Inflammatory macrophage treated with lipopolysaccharide for 4 hours (primary cell): ENCODE measurements around the gene HAUS5.
"Not testable (repeated sequence)": the region's sequence is repeated elsewhere in the genome, so short reads cannot be mapped to it uniquely, and the experiment has no call there.

Experiments used
- DNase-seq: peaks from one replicate; pipeline ENCODE4 v3.0.0-alpha.2; 2020

HAUS5 gene

DNA sequence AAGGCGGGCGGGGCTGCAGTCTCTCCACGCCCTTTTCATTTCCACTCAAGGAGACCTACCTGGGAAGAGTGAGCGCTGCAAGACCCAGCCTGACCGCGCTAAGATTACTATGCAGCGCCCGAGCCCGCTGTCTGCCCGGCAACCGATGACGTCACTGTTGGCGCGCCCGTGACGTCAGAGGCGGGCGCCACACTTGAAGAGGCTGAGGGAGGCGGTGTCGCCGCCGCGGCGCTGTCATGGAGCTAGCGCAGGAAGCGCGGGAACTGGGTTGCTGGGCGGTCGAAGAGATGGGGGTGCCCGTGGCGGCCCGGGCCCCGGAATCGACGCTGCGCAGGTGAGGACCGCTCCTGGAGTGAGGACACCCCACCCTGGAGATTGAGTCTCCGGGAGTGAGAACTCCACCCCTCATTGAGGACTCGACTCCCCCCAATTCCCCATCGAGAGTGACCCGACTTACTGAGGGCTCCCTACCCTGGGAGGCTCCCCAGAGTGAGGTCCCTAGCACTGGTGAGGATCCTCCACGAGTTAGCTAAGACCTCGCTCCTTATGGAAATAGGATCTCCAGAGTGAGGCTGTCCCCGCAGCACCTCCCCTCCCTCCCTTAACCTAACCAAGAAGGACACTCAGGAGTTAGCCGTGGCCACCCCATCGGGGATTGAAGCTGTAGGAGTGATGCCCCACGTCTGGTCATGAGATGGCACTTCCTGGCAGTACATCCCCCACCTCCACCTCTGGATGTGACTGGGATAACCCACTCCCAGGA lies at the start of gene HAUS5:
Gene HAUS5, plus strand, starts transcription at position 177 of the 763 bp plus-strand sequence. Its CDS starts 60 bp downstream, at position 237.
- peak; percentile 91 for DNase-seq

DNA sequence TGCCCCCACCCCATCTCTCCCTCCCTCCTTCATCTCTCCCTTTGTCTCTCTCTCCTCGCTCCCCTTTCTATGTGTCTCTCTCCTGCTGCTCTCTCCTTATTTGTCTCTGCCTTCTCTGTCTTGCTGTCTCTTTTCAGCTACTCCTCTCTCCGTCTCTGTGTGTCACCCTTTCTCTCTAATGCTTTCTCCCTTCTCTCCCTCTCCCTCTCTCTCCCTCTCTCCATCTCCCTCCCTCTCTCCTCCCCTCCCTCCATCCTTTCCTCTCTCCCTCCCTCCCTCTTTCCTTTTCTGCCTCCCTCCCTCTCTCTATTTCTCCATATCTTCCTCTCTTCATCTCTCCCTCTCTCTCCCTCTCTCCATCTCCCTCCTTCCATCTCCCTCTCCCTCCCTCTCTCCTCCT lies 49.8 kb upstream of the HAUS5 start:
- no peak for DNase-seq

GRCh38 chr19:35563207-35563829 lies 49.2 kb upstream of the HAUS5 start, which contains the start of gene ATP4A:
Gene ATP4A (minus strand): TSS chr19:35563658. CDS start chr19:35563629, 29 bp downstream.
- no peak for DNase-seq

DNA sequence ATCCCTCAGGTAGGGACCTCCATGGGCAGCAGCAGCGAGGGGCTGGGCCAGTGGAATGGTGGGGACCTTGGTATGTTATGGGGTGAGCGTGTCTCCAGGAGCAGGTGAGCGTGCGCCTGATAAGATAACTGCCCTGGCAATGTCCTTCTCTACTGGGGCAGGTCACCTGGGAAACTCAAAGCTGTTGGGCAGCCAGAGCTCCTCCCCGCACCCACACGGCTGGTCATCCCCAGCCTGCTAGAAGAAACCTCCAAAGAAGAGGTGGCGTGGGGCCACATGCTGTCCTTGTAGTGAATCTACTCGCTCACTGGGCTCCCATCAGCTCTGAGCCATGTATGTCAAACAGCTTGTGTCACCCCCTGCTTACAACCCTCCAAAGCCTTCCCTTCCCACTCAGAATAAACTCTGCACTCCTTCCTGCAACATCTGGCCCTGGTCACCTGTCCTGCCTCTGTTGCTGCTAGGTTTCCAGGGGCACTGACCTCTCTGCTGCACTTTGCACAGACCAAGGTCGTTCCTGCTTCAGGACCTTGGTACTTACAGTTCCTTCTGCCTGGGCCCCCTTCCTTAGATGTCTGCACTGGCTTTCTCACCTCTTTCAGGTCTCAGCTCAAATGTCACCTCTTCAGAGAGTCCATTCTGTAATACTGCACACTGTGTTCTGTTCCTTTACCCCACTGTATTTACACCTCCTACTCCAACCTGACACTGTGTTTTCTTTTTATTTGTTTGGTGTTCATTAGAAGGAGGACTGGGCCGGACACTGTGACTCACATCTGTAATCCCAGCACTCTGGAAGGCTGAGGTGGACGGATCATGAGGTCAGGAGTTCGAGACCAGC lies 47.3 kb upstream of the HAUS5 start:
- no peak for DNase-seq

- no peak for DNase-seq
Measured at GRCh38 chr19:35566738-35567137, 45.8 kb upstream of the HAUS5 start.

DNA sequence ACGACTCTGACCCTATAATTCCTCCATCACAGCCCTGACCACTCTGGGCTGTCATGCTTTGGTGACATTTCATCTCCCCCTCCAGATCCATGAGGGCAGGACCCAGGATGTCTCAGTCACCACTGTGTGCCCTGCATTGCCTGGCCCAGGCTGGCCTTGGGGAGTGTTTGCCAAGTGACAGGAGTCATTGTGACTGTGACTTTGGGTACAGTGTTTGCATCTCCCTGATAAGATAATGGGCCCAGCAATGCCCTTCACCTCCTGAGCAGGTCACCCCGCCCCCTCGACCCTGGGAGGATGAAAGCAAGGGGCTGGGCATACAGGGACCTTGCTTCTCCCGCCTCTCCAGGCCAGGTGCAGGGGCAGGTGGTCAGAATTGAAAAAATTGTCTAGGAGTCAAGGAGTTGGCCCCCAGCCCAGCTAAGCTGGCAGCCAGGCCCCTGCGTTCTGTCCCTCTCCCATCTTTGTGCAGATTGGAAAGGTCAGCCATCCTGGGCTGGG lies 43.2 kb upstream of the HAUS5 start:
- DNase-seq = no peak

- DNase-seq = no peak
Measured at GRCh38 chr19:35571406-35571965, 41.0 kb upstream of the HAUS5 start.

- no peak for DNase-seq
Measured at GRCh38 chr19:35577918-35578317, 34.6 kb upstream of the HAUS5 start.

- DNase-seq = no peak
Measured at GRCh38 chr19:35578707-35579106, 33.8 kb upstream of the HAUS5 start.

- no peak for DNase-seq
Measured at GRCh38 chr19:35582760-35583159, 29.8 kb upstream of the HAUS5 start.

- no peak for DNase-seq
Measured at GRCh38 chr19:35585848-35586247, 26.7 kb upstream of the HAUS5 start, which contains the start of gene PMIS2. Gene PMIS2 (plus strand): TSS chr19:35586173. CDS start chr19:35586260, 87 bp downstream.

DNA sequence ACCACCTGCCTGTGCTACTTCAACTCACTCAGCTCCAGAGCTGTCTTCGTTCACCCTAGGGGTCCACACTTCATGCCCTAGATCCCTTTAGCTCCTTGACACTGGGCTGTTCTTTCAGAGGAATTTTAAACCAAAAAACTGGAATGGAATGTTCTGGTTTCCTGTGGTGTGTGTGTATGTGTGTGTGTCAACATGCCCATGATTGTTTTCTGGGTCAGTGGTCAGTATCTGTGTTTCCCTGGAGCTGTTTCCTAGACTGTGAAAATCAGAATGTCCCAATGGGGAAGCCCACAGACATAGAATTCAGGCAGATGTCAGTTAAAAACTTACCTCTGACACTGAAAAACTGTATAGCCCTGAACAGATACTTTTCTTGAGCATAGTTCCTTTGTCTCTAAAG lies 25.2 kb upstream of the HAUS5 start:
- no peak for DNase-seq

DNA sequence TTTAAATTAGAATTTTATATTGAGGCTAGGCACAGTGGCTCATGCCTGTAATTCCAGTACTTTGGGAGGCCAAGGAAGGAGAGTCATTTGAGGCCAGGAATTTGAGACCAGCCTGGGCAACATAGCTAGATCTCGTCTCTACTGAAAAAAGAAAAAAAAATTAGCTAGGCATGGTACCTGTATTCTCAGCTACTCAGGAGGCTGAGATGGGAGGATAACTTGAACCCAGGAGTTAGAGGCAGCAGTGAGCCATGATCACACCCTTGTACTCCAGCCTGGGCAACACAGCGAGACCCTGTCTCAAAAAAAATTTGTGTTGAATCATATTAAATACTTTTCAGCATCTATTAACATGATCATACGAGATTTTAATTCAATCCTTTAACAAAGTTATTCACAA lies 21.7 kb upstream of the HAUS5 start:
- no peak for DNase-seq

GRCh38 chr19:35592226-35592625 lies 20.3 kb upstream of the HAUS5 start:
- DNase-seq = peak; percentile 26

GRCh38 chr19:35595026-35595425 lies 17.5 kb upstream of the HAUS5 start:
- not testable (repeated sequence) for DNase-seq

DNA sequence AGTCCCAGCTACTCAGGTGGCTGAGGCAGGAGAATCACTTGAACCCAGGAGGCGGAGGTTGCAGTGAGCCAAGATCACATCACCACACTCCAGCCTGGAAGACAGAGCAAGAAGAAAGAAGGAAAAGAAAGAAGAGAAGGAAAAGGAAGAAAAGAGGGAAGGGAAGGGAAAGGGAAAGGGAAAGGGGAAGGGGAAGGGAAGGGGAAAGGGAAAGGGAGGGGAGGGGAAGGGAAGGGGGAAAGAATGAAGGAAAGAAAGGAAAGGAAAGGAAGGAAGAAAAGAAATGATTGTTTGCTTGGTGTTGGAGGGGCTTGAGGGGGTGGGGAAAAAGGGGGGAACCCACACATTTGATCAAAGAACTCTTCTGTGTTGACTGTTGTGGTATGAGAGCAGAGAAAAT lies 16.6 kb upstream of the HAUS5 start:
- DNase-seq = no peak

- peak; percentile 26 for DNase-seq
Measured at GRCh38 chr19:35596366-35596999, 16.1 kb upstream of the HAUS5 start.

DNA sequence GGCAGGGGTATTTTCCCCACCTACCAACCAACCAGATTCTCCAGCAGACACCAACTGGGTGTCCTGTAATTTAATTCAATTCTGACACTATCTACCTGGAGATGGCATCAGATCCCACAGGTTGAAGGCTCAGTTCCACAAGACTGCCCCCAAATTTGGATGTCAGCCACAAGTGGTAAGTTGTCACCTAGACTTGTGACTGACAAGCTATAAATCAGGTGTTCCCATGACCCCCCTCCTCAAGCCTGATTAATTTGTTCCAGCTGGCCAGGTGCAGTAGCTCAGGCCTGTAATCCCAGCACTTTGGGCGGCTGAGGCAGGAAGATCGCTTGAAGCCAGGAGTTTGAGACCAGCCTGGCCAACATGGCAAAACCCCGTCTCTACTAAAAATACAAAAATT lies 10.6 kb upstream of the HAUS5 start:
- no peak for DNase-seq

GRCh38 chr19:35604436-35604835 lies 8.1 kb upstream of the HAUS5 start:
- not testable (repeated sequence) for DNase-seq

DNA sequence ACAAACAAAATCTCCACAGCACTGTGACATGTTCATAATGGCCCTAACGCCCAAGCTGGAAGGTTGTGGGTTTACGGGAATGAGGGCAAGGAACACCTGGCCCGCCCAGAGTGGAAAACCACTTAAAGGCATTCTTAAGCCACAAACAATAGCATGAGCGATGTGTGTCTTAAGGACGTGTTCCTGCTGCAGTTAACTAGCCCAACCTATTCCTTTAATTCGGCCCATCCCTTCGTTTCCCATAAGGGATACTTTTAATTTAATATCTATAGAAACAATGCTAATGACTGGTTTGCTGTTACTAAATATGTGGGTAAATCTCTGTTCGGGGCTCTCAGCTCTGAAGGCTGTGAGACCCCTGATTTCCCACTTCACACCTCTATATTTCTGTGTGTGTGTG lies 5.4 kb upstream of the HAUS5 start:
- DNase-seq = not testable (repeated sequence)

DNA sequence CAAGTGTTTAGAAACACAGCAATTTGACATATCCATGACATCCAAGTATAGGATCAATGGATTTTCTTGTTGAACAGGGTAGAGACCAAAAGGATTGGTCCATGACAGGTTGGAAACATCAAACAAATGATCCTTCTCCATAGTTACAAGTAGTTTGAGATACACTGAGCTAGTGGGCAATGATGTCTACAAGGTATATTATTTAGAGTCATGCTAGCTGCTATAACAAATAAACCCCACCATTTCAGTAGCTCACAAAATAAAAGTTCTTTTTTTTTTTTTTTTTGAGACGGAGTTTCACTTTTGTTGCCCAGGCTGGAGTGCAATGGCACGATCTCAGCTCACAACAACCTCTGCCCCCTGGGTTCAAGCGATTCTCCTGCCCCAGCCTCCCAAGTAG lies 4.9 kb upstream of the HAUS5 start:
- DNase-seq = no peak

DNA sequence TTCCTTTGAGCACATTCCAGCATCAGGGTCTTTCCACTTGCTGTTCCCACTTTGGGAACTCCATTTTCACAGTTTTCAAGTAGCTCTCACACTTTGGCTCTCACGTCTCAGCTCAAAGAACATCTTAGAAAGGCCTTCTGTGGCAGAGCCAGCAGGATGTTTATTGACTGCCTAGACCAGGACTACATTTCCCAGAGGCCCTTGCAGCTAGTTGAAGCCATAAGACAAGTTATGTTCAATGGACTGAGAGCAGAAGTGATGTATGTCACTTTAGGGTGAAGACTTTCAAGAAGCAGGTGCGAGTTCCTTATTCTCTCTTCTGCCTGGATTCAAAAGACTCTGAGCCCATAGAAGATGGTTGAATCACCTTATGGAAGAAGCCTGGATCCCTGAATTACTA lies 4.3 kb upstream of the HAUS5 start:
- no peak for DNase-seq
